Body of pancreas (tissue), 4 donors: ENCODE results near the gene ARHGAP26. TPM values are rescaled to one million over a fixed set of nuclear protein-coding genes. Genes with fewer than 3 reads are reported as not detected.

Experiments
- ATAC-seq: fragments of 150-250 bp; one replicate; pipeline ENCODE4 v1.9.1; 2016
- DNase-seq, 4 donors: peaks; one replicate each; pipeline ENCODE4 v3.0.0-alpha.2; 2019
- H3K27ac ChIP-seq, 4 donors: fragments of 200-600 bp; sonication (generic); 1 replicate in 3 of 4; 2 replicates in 1 of 4; pipeline versions ENCODE4 v1.5.1 to v1.6.1; 2016 to 2019; ENCODE audit warnings: mild to moderate bottlenecking in 1 of 4, mixed read lengths in 1 of 4, moderate library complexity in 1 of 4
- H3K27me3 ChIP-seq, 2 donors: fragments of 200-600 bp; sonication (generic); one replicate each; pipeline ENCODE4 v1.6.0; 2016; ENCODE audit warnings: mild to moderate bottlenecking in 1 of 2
- H3K36me3 ChIP-seq, 2 donors: fragments of 200-600 bp; sonication (generic); replicated peaks in 1 of 2; 2 replicates each; pipeline ENCODE4 v1.5.1; 2016; ENCODE audit warnings: low read depth in 2 of 2; ENCODE audit not compliant: insufficient read depth in 1 of 2
- H3K4me1 ChIP-seq: fragments of 200-600 bp; sonication (generic); one replicate; pipeline ENCODE4 v1.6.0; 2016
- H3K4me3 ChIP-seq, 2 donors: fragments of 200-600 bp; sonication (generic); 1 replicate in 1 of 2; 2 replicates in 1 of 2; pipeline ENCODE4 v1.5.1; 2016 to 2019
- H3K9me3 ChIP-seq, 3 donors: fragments of 200-600 bp; sonication (generic); 1 replicate in 2 of 3; 2 replicates in 1 of 3; pipeline ENCODE4 v1.5.1; 2016
- CTCF ChIP-seq, 7 experiments: fragments of 450-650 bp in 4 of 7; fragments of 200-600 bp in 3 of 7; sonication (generic) in 3 of 7; IDR thresholded peaks; one replicate each; pipeline ENCODE4 v1.5.1; 2016 to 2019; ENCODE audit warnings: antibody characterized with exemption in 7 of 7
- POLR2A ChIP-seq, 3 donors: fragments of 450-650 bp; IDR thresholded peaks; one replicate each; pipeline ENCODE4 v1.6.1; 2016; ENCODE audit warnings: antibody characterized with exemption in 3 of 3, mild to moderate bottlenecking in 2 of 3
- WGBS, 2 donors: methylation state at CpG; one replicate each; pipeline ENCODE4 v1.1.5; 2017; 5-methylcytosine and 5-hydroxymethylcytosine counted together
- intact Hi-C: fragments of 100-400 bp; cut with DNase I; formaldehyde crosslinking; loops from one replicate; pipeline ENCODE4 v1.15.1; 2023
- total RNA-seq, 2 donors: library from RNA; depleted of rRNA; stranded (reverse); fragments of >200 nt; gene quantifications; one replicate each; pipeline ENCODE4 v1.1.0, GENCODE V29; 2016

ARHGAP26 gene
- total RNA-seq, 2 donors from 2014 or later: 12.5 to 14.2 TPM

GRCh38 chr5:143056339-143056704 lies 286.1 kb downstream of the ARHGAP26 start:
- Histone ChIP-seq H3K9me3 (no peaks in the 10 kb centered on the region), H3K36me3 (peaks cover 0 to 2% of the 10 kb centered on the region in 2 donors), H3K4me1 (peaks cover 18% of the 10 kb centered on the region), H3K27me3 (no peaks in the 10 kb centered on the region), H3K4me3 (no peak overlapping the region), H3K27ac (no peak overlapping the region)
- no peak for DNase-seq
- ATAC-seq: no peak
- TF ChIP-seq POLR2A (IDR thresholded peaks at IDR 0.05): no peak
- no peak for TF ChIP-seq CTCF (IDR thresholded peaks at IDR 0.05)
- intact Hi-C loops: no loop called here

GRCh38 chr5:143056792-143057579 lies 286.8 kb downstream of the ARHGAP26 start:
- Histone ChIP-seq H3K27ac (no peak overlapping the region), H3K36me3 (peaks cover 0 to 2% of the 10 kb centered on the region in 2 donors)
- 91 to 96% methylated on average over 2 of the region's 2 CpGs for WGBS, 2 donors

GRCh38 chr5:143057580-143057999 lies 287.4 kb downstream of the ARHGAP26 start:
- Histone ChIP-seq H3K27me3 (no peaks in the 10 kb centered on the region), H3K9me3 (no peaks in the 10 kb centered on the region), H3K4me3 (no peak overlapping the region), H3K36me3 (peaks cover 0 to 2% of the 10 kb centered on the region in 2 donors), H3K27ac (no peak overlapping the region), H3K4me1 (peaks cover 6% of the 10 kb centered on the region)
- TF ChIP-seq POLR2A (IDR thresholded peaks at IDR 0.05) (no peak), CTCF (IDR thresholded peaks at IDR 0.05) (no peak)
- ATAC-seq: no peak
- 82 to 94% methylated on average over 3 of the region's 3 CpGs for WGBS, 2 donors
- intact Hi-C loops: no loop called here
- DNase-seq: no peak

More at GRCh38 chr5:143056792-143057579, 286.8 kb downstream of the ARHGAP26 start:
- intact Hi-C loops: no loop called here
- TF ChIP-seq CTCF (IDR thresholded peaks at IDR 0.05) (no peak), POLR2A (IDR thresholded peaks at IDR 0.05) (no peak)
- ATAC-seq (no peak), DNase-seq (no peak)
- Histone ChIP-seq H3K9me3 (no peaks in the 10 kb centered on the region), H3K4me1 (peaks cover 12% of the 10 kb centered on the region), H3K4me3 (no peak overlapping the region), H3K27me3 (no peaks in the 10 kb centered on the region)

- no peak for DNase-seq
- no peaks in the 10 kb centered on the region for H3K9me3 ChIP-seq
- TF ChIP-seq POLR2A (IDR thresholded peaks at IDR 0.05): no peak
- TF ChIP-seq CTCF (IDR thresholded peaks at IDR 0.05): no peak
- no peak overlapping the region for H3K4me3 ChIP-seq
- ATAC-seq: no peak
- intact Hi-C loops: no loop called here
- no peak overlapping the region for H3K27ac ChIP-seq
- peaks cover 0 to 2% of the 10 kb centered on the region in 2 donors for H3K36me3 ChIP-seq
- 97 to 100% methylated on average over 1 of the region's 1 CpG for WGBS, 2 donors
- H3K4me1 ChIP-seq: peaks cover 2% of the 10 kb centered on the region
- H3K27me3 ChIP-seq: no peaks in the 10 kb centered on the region
Measured at GRCh38 chr5:143059355-143059754, 289.2 kb downstream of the ARHGAP26 start.
